ENCODE results near the gene IL17F. TPM values are rescaled to one million over a fixed set of nuclear protein-coding genes. Genes with fewer than 3 reads are reported as not detected.

IL17F gene
- total RNA-seq, 2 experiments from 2014 or later = not detected

GRCh38 chr6:52221302-52221701 is 23.0 kb downstream of the IL17F start:
- no peaks in the 10 kb centered on the region for H3K79me2 ChIP-seq (ENCODE audit: insufficient read depth, low read depth, low read length)
- CTCF ChIA-PET (ENCODE audit: unreplicated experiment) = no interaction called here
- no peak overlapping the region for H3K27ac ChIP-seq (ENCODE audit: low read depth, low read length, poor library complexity, severe bottlenecking)
- no peaks in the 10 kb centered on the region for H4K20me1 ChIP-seq (ENCODE audit: insufficient read depth, low read length)
- TF ChIP-seq CTCF (conservative IDR thresholded peaks at IDR 0.05; ENCODE audit: low read length) (no peak), EZH2phosphoT487 (IDR thresholded peaks at IDR 0.05; ENCODE audit: borderline replicate concordance, low read depth, low read length) (no peak)
- BruUV-seq (replicated peaks) = no TSS peak
- H2AFZ ChIP-seq (ENCODE audit: low read length) = no peak overlapping the region
- no peak for DNase-seq (ENCODE audit: low spot score)
- H3K4me3 ChIP-seq (ENCODE audit: low read depth, low read length, poor library complexity, severe bottlenecking) = no peak overlapping the region
- no peaks in the 10 kb centered on the region for H3K4me1 ChIP-seq (ENCODE audit: insufficient read depth, low read length, poor library complexity, severe bottlenecking)
- intact Hi-C loops (cut with micrococcal nuclease; ENCODE audit: unreplicated experiment) = no loop called here
- H3K36me3 ChIP-seq (ENCODE audit: insufficient read depth, low read length) = no peaks in the 10 kb centered on the region
- H3K9me2 ChIP-seq (ENCODE audit: insufficient read depth, low read length) = no peaks in the 10 kb centered on the region
- no peaks in the 10 kb centered on the region for H3K9me3 ChIP-seq (ENCODE audit: low read length)
- POLR2A ChIA-PET = no interaction called here
- no peak overlapping the region for H3K4me2 ChIP-seq (ENCODE audit: low read length)

- Histone ChIP-seq H4K20me1 (ENCODE audit: insufficient read depth, low read length) (no peaks in the 10 kb centered on the region), H3K4me3 (ENCODE audit: low read depth, low read length, poor library complexity, severe bottlenecking) (no peak overlapping the region), H3K9me3 (ENCODE audit: low read length) (no peaks in the 10 kb centered on the region), H3K9me2 (ENCODE audit: insufficient read depth, low read length) (no peaks in the 10 kb centered on the region), H3K79me2 (ENCODE audit: insufficient read depth, low read depth, low read length) (no peaks in the 10 kb centered on the region), H3K4me2 (ENCODE audit: low read length) (no peak overlapping the region), H3K4me1 (ENCODE audit: insufficient read depth, low read length, poor library complexity, severe bottlenecking) (no peaks in the 10 kb centered on the region), H3K36me3 (ENCODE audit: insufficient read depth, low read length) (no peaks in the 10 kb centered on the region), H2AFZ (ENCODE audit: low read length) (no peak overlapping the region), H3K27ac (ENCODE audit: low read depth, low read length, poor library complexity, severe bottlenecking) (no peak overlapping the region)
- TF ChIP-seq EZH2phosphoT487 (IDR thresholded peaks at IDR 0.05; ENCODE audit: borderline replicate concordance, low read depth, low read length) (no peak), CTCF (conservative IDR thresholded peaks at IDR 0.05; ENCODE audit: low read length) (no peak)
- intact Hi-C loops (cut with micrococcal nuclease; ENCODE audit: unreplicated experiment) = no loop called here
- no TSS peak for BruUV-seq (replicated peaks)
- no peak for DNase-seq (ENCODE audit: low spot score)
- CTCF ChIA-PET (ENCODE audit: unreplicated experiment) = no interaction called here
- POLR2A ChIA-PET = interaction anchor here (0.6 to 1.1 kb wide), 2 partner anchors 10 to 118 kb away, joined by 3 to 5 read pairs; no protein-coding TSS in a partner anchor
These were observed 26.5 kb downstream of the IL17F start for GRCh38 chr6:52217761-52218160.

- no peaks in the 10 kb centered on the region for H3K9me2 ChIP-seq (ENCODE audit: insufficient read depth, low read length)
- POLR2A ChIA-PET = interaction anchor here (0.6 to 1.1 kb wide), 2 partner anchors 9 to 117 kb away, joined by 3 to 5 read pairs; no protein-coding TSS in a partner anchor
- no peaks in the 10 kb centered on the region for H3K9me3 ChIP-seq (ENCODE audit: low read length)
- no peaks in the 10 kb centered on the region for H4K20me1 ChIP-seq (ENCODE audit: insufficient read depth, low read length)
- H2AFZ ChIP-seq (ENCODE audit: low read length) = no peak overlapping the region
- H3K36me3 ChIP-seq (ENCODE audit: insufficient read depth, low read length) = no peaks in the 10 kb centered on the region
- H3K27ac ChIP-seq (ENCODE audit: low read depth, low read length, poor library complexity, severe bottlenecking) = no peak overlapping the region
- no peaks in the 10 kb centered on the region for H3K4me1 ChIP-seq (ENCODE audit: insufficient read depth, low read length, poor library complexity, severe bottlenecking)
- TF ChIP-seq EZH2phosphoT487 (IDR thresholded peaks at IDR 0.05; ENCODE audit: borderline replicate concordance, low read depth, low read length) = no peak
- TF ChIP-seq CTCF (conservative IDR thresholded peaks at IDR 0.05; ENCODE audit: low read length) = no peak
- no TSS peak for BruUV-seq (replicated peaks)
- H3K4me2 ChIP-seq (ENCODE audit: low read length) = no peak overlapping the region
- CTCF ChIA-PET (ENCODE audit: unreplicated experiment) = no interaction called here
- intact Hi-C loops (cut with micrococcal nuclease; ENCODE audit: unreplicated experiment) = no loop called here
- H3K4me3 ChIP-seq (ENCODE audit: low read depth, low read length, poor library complexity, severe bottlenecking) = no peak overlapping the region
- no peak for DNase-seq (ENCODE audit: low spot score)
- H3K79me2 ChIP-seq (ENCODE audit: insufficient read depth, low read depth, low read length) = no peaks in the 10 kb centered on the region
These were observed 27.2 kb downstream of the IL17F start for GRCh38 chr6:52216932-52217575.
